ENCODE measurements around the gene RABGAP1.

The RABGAP1 gene

DNA sequence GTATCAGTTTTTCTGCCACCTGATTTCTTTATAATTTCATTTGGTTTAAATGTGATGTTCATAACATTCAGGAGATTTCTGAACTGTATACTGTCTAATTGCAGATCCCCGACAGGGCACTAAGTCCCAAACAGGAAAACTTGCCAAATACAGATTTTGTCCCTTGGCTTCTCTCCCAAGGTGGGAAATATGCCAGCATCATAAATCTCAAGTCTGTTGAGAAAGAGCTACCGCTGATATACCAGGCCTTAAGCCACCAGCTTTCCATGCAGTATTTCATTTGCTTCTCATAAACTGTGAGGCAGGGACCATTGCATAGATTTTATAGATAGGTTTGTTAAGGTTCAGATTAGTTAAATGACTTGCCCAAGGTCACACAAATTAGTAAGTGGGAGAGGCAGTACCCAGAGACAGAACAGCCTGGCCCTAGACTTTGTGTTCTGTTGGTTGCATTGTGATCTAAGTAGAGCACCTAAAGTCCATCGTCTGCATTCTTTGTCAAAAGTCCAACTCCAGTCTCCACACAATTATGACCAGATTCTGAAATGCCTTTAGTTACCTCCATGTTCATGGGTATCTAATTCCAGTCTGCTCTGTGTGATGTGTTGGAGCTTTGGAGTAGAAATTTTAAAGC is 108.9 kb downstream of the RABGAP1 start:
- no peak for DNase-seq

DNA sequence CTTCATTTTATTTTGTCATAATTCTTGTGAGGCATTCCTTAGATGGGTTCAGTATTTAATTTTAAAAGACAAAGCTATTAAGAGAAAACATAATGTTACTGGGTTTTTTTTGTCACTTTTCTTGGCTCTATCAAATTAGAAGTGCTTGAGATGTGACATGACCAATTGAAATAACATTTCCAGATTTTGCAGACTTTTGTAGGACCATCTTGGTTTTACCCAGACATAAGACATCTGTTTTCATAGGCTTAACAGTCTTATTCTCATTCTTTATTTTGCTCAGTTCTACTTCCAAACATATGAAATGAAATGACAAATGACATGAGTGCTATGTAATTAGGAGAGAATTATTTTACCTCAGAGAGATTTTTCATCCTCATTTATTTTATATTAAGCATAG is 112.2 kb downstream of the RABGAP1 start:
- no peak for DNase-seq

DNA sequence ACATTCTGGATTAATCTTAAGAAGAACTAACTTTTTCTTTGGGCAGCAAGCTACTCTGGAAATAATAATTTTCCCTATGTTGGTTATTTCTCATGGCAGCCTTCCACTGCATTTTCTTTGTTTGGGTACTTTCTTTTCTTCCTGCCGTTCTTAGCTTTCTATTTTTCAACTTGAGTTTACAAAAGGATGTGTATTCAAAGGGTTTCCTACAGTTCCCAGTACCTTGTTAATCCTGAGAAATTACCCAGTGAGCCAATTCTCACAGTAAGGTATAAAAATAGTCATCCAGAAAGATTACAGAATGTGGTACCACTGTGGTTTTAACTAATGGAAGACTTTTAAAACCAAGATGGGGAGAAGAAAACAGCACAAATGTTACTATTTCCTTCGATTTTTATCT is 112.9 kb downstream of the RABGAP1 start:
- DNase-seq = no peak

DNA sequence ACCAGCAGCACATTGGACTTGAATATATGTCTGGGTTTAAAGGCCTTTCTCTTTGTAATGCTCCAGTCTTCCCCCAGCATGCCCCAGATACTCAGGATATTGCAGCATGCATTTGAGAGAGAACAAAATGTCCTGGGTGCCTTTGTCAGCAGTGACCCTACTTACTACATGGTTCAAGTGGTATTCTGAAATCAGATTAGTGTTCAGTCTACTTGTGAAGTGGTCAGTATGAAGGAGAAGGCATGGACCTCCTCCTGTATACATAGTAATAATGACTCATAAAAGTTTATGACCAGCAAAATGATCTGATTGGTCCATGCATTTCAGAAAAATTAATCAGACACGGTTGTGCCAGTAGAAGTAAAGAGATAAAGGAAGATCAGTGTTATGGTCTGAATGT is 118.0 kb downstream of the RABGAP1 start:
- no peak for DNase-seq

DNA sequence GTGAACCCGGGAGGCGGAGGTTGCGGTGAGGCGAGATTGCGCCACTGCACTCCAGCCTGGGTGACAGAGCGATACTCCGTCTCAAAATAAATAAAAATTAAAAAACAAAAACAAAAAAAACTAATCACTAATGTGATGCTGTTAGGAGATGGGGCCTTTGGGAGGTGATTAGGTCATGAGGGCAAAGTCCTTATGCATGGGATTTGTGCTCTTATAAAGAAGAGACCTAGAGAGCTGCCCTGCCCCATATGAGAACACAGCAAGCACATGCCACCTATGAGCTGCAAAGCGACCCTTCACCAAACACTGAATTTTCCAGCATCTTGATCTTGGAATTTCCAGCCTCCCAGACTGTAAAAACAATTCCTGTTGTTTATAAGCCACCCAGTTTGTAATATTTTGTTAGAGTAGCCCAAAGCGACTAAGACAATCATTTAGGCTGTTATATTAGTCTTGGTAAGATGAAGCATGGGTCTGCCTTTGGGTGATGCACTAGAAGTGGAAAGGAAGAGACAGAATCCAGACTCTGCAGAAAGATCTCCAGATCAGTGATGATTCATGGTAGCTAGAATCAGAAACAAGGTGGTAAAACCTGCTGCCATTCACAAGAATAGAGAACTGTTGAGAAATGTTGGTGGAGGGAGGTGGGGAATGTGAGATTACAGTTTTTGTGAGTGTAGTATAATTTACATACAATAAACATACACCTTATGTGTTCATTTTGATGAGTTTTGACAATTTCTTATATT is 118.8 kb downstream of the RABGAP1 start:
- DNase-seq = no peak

DNA sequence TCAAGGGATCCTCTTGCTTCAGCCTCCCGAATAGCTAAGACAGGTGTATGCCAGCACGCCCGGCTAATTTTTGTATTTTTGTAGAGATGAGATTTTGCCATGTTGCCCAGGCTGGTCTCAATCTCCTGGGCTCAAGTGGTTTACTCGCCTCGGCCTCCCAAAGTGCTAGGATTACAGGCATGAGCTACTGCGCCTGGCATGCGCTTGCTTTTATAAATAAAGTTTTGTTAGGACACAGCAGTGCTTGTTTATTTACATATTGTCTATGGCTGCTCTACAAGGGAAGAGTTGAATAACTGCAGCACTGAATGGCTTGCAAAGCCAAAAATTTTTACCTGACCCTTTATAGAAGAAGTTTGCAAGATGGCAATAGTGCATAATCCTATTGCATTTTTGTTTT is 120.4 kb downstream of the RABGAP1 start:
- no peak for DNase-seq

DNA sequence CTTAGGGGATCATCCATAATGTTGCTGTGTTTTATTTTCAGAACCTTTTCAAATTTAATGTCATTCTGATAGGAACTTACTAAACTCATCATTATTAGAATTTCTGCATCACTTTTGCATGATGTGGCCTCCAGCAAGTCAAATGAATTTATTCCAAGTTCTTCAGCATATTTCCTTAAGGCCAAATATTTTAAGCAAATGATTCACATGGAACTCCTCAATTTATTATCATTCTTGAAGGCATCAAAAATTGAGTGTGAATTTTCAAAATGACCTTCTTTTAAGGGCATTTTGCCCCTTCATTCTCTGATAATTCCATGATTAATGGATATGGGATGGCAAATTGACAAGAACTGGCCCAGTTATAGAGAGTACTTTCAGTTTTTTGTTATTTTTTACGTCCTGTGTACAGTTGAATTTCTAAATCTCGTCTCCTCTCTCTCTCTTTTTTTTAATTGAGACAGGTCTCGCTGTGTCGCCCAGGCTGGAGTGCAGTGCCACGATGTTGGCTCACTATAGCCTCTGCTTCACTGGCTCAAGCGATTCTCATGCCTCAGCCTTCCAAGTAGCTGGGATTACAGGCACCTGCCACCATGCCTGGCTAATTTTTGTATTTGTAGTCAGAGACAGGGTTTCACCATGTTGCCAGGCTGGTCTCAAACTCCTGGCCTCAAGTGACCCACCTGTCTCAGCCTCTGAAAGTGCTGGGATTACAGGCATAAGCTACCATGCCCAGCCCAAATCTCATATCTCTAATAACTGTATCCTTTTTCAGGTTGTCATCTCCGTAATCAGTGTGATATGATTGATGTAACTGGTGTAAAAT is 121.7 kb downstream of the RABGAP1 start:
- DNase-seq = no peak

DNA sequence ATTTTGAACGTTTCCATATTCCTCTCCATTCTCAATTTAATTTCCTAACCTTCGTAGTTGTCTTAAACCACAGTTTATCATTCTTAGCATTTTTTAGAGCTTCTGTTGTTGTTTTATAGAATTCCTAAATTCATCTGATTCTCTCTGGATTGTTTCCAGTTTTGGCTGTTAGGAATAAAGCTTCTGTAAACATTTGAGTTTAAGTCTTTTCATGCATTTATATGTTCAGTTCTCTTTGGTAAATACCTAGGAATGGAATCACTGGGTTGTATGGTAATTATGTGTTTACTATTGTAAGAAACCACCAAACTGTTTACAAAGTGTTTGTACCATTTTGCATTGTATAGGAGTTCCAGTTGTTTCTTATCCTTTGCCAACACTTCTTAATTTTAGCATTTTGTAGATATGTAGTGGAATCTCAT is 122.4 kb downstream of the RABGAP1 start:
- DNase-seq = no peak

DNA sequence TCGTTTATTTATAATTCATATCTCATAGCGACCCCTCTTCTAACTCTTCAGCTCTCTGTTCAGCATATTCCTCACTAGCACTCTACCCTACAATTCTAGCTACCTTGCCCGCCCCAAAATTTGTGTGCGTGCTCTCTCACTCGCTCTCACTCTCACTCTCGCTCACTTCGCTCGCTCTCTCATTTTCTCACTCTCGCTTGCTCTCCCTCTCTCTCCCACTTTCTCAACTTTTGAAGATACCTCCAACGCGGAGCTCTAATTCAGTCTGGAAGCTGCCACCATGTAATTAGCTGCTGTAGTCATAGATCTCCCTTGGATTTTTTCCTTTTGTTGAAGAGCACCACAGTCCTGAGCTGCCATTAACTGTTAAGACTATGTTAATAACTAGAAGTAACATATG is 123.1 kb downstream of the RABGAP1 start:
- no peak for DNase-seq

DNA sequence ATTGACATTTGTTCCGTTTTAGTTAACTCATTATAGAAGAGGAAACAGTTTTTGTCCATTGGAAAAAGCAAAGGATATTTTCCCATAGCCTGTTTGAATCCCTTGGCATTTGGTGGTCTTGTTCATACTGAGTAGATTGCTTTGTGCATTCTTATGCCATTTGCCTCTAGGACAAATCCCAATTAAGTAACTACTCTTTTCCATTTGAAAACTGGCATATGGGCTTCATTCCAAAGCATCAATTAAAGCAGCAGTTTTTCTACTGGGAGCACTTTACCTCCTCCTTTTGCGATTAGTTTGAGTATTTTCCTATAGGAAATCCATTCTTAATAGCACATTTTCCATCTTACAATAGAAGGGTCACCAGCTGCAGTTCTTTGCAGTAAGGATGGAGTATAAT is 123.9 kb downstream of the RABGAP1 start:
- no peak for DNase-seq

DNA sequence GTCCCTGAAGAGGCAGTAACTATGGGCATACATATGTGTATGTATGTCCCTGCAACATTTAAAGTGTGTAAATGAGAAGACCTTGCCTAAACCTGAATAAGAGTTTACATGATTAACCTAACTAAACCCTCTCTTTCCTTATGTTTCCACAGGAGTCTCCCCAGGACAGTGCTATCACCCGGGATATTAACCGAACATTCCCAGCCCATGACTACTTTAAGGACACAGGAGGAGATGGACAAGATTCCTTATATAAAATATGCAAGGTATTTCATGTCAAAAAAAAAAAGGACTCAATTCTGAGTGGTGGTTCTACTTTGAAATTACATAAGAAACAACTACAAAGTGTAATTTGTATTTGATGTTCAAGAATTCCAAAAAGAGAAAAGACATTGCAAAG is 124.4 kb downstream of the RABGAP1 start:
- no peak for DNase-seq

DNA sequence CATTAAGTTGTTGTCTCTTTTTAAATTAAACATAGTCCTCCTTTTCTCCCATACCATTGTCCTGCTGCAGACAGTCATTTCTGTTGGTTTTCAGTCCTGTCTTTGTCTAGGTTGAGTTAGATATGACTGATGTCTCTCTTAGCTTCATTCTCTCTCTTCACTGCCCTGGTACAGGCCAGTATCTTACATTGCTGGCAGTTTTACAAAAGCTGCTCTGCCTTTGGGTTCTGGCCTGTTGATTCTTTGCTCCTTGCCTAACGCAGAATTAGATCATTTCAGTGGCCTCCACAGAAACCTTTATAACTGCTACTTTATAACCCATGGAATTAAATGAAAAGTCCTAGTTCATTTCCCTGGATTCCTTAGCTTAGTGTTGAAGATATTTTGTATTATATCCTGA is 126.3 kb downstream of the RABGAP1 start:
- DNase-seq = no peak

DNA sequence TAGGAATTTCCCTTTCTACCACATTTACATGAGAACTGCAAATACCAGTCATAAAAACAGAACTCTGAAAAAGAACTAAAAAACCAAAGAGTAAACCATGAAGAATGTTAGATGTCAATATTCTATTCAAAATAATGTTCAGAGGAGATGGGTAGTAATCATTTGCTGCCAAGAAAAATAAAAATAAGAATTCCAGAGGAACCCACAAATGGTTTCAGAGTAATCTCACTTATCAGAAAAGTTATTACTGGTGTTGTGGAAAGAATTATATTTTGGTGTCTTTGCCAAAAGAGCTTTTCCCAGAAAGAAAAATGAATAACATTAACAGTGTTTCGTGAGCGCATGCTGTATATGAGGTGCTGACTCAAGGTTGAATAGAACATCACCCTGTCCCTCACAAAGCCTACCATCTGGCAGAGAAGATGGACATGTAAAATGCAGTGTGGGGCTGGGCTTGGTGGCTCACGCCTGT is 128.2 kb downstream of the RABGAP1 start:
- DNase-seq = no peak

DNA sequence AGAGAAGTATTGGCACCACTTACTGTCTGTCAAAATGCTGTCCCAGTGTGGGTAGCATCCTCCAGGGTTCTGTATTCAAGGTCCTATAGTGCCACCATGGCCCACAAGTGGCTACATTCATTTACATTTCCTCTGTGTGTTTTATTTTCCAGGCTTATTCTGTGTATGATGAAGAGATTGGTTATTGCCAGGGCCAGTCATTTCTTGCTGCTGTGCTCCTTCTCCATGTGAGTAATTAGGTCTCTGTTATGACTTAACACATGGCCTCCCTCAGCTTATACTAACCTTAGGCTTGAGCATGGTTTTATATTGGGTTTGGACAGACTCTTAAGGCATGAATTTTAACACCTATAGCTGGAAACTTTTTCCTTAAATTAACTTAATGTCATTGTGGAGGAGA is 129.4 kb downstream of the RABGAP1 start:
- DNase-seq = no peak

DNA sequence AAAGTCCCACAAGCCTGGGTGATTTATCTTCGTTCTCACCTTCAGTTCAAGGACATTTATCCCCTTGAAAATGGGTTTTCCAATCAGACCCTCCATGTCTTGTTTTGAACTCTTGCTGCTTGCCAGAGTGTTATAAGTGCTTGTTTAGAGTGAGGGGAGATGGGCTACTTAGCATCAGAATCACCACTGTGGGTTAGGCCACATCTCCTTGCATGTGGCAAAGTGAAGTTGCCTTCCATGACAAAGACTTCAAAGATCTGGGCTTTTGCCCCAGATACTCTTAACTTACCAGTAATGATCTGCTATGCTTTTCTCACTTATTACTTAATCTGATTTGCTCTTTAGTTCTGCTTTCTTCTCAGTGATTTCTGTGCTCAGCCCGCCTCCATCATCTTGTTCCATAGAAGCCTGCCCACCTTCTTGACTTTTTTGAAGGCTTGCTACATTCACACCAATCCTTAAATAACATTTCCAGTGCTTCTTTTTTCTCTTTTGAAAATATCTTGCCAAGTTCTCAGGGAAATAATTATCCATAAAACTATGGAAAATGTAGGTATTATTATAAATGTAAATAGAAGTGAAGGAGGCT is 131.7 kb downstream of the RABGAP1 start:
- no peak for DNase-seq

DNA sequence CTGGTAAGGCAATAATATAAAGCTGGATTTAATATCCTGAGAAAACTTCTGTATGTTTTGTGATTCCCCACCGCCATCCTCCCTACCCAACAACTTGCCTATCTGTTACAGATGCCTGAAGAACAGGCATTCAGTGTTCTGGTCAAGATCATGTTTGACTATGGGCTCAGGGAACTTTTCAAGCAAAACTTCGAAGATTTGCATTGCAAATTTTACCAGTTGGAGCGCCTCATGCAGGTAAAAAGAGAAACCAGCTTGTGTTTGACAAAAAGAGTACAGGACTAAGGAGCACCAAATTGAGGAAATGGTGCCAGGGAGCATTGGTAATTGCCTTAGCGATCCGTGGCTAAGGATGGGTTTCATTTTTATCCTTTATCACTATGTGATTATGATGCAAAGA is 132.6 kb downstream of the RABGAP1 start:
- DNase-seq = no peak

DNA sequence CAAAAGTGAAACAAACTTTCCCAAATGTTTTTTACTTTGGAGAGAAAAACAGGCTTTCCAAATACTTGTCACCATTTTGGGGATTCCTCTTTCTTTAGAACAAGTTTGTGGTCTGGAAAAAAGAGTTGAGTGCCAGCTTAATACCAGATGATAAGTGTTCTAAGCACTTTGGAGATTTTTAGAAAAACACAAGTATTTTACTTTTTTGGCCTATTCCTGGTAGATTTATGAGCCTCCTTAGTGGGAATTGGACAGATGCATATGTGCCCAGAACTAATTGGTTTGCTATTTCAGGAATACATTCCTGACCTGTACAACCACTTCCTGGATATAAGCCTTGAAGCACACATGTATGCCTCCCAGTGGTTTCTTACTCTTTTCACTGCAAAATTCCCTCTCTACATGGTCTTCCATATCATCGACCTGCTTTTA is 133.2 kb downstream of the RABGAP1 start:
- DNase-seq = no peak

DNA sequence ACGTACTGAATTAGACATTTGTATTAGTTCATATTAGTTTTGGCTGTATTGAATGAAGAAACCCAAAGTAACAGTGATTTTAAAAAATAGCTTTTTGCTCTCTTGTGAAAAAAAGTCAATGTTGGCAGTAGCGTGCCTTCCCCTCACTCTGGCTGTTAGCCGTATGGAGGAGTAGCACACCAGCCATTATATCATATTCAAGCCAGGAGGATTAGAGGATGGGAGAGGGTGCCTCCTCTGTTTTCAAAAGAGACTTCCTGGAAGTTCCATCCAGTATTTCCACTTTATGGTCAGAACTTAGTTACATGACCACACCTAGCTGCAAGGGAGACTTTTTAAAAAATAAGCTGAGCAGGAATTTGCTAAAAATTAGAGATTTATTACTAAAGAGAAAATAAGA is 133.8 kb downstream of the RABGAP1 start:
- DNase-seq = no peak

DNA sequence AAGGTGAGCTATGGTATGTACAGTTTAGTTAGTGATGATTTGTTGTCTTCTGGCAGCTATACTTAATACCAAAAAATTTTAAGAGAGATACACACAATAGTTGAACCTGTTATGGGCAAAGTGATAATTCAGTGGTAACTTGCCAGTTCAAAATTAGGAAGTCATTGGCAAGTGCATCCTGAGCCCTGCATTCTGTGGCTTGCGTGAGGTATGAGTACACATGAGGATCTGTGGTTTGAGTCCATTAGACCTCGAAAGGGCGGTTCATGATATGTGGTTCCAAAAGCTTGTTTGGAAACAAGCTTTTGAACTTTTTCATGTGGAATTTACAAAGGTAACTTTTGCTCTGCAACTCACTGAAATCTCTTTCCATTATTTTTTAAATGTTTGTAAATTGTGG is 139.6 kb downstream of the RABGAP1 start:
- no peak for DNase-seq

DNA sequence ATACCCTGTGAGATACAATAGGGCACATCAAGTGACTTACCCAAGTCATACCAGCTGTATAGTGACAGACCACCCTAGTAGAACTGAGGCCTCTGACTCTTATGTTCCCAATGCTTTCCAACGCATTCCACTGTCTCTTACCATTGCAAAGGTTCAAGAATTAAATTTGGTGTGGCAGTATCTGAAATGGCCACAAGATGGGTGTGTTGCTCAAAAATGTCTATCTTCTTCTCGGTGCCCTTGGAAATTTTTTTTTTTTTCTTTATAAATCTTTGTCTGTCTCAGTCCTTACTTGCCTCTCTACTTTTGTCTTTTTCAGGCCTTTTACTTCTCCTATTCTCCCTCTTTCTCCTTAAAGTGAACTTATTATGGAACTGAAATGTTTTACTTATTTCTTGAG is 141.0 kb downstream of the RABGAP1 start:
- DNase-seq = no peak

DNA sequence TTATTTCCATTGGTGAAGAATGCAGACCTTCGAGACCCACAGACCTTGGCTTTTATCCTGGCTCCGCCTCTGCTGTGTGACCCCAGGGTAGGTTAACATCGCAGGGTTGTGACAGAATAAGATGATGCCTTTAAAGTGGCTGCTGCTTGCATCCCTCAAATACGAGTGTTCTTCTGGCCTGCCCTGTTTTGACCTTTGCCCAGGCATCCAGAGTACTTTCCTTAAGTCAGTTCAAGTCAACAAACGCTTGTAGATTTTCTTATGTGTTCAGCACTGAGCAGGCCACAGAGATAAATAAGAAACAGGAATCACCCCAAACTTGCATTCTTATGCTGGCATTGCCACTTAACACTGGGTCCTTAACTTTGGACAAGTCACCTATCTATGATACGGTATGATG is 142.9 kb downstream of the RABGAP1 start:
- no peak for DNase-seq

DNA sequence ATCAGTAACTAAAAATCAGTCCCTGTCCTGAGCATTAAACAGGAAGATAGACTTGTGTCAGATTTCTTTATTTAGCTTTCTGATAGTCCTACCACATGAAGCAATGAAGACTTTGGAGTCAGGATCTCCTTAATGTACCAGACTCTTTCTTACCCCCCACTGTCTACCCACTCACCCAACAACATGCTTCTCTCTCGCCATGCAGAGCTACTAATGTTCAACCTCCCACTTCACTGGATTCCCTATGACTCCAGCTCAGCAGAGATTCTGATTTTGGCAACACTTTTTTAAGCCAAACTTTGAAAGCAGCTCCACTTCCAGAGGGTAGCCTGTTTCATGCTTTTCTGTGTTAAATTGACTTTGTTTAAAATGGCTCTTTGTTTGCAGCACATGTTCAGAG is 143.4 kb downstream of the RABGAP1 start:
- DNase-seq = no peak

DNA sequence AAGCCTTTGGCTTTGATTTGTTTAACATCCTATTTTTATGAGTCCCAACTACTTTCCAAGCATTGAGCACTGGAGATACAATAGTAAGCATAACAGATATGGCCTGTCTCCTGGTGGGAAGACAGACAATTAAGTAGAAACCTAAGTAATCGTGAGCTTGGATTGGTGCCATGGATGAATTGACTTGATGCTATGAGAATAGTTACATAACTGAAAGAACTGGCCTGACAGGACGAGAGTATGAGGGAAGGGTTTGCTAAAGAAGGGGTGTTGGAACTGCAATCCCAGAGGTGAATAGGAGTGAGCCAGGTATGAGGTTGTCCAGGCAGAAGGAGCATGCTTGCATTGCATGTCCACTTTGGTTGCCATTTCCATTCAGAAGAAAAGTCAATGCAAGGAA is 145.1 kb downstream of the RABGAP1 start:
- no peak for DNase-seq

Data from NCI-H1436 (cell line).